Stimulated activated CD8-positive, alpha-beta memory T cell treated with anti-CD3 and anti-CD28 coated beads, Interleukin-15, amount 100 ng/mL, for 1 hour (primary cell): ENCODE measurements around the gene SLC41A3.
"Not testable (repeated sequence)": the region's sequence is repeated elsewhere in the genome, so short reads cannot be mapped to it uniquely, and the experiment has no call there.

Experiments used
- DNase-seq: peaks from one replicate; pipeline ENCODE4 v3.0.0-alpha.2; 2020; ENCODE audit warnings: low read depth

Gene SLC41A3

GRCh38 chr3:126053513-126053912 lies 30.4 kb downstream of the SLC41A3 start:
- no peak for DNase-seq

- no peak for DNase-seq
Measured at GRCh38 chr3:126052196-126053058, 31.5 kb downstream of the SLC41A3 start.

DNA sequence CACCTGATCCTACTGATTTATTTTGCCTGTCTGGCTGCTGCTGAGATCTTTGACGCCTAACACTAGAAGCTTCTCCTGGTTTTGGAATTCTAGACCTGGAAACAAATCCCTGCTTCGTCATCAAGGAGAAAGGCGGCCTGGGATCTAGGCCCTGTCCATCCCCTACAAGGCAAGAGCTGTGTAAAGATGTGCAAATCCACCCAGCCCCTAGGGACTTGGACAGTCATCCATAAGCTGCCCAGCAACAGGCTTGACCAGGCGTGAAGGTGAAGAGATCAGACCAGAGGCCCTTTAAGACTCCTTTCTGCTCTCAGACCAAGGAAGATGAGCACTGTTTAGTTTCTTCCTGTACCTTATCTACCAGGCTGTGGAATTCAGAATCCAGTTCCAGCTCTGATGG lies 32.2 kb downstream of the SLC41A3 start:
- DNase-seq, result no peak

- no peak for DNase-seq
Measured at GRCh38 chr3:126051234-126051633, 32.7 kb downstream of the SLC41A3 start.

DNA sequence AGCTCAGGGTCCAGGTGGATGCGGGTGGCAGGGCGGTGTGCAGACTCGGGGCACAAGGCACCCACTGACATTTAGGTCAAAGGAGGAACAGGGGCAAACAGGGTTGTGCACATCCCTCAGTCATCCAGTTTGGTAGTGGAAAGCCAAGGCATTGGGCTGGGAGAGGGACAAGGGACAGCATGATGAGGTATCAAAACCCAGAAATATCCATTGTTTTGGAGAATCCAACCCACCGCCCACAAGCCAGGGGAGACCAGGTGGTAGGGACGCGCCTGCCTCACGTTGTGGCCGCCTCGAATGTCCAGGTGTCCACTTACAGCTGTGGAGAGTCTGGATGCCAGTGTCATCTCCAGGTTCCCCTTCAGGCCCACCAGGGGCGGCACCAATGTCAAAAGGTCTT lies 33.3 kb downstream of the SLC41A3 start:
- no peak for DNase-seq

- DNase-seq, result no peak
Measured at GRCh38 chr3:126050050-126050392, 33.9 kb downstream of the SLC41A3 start.

DNA sequence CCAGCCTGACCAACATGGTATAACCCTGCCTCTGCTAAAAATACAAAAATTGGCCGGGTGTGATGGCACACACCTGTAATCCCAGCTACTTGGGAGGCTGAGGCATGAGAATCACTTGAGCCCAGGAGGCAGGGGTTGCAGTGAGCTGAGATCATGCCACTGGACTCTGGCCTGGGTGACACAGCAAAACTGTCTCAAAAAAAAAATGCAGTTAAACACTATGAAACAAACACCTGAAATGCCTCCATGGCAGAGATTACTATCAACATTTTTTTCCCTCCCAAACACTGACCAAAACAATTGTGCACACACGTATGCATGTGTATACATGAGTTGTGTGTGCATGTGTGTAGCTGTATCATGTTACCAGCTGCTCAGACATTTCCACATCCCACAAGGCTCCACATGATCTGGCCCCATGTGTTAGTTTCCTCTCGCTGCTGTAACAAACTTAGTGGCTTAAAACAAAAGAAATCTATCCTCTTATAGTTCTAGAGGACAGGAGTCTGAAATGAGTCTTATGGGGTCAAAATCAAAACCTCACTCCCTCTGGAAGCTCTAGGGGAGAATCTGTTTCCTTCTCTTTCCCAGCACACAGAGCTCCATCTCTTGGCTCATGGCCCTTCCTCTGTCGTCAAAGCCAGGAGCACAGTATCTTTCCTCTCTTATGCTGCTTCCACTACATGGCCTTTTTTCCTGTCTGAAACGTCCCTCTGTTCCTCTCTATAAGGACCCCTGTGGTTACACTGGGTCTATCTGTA lies 34.5 kb downstream of the SLC41A3 start:
- no peak for DNase-seq

DNA sequence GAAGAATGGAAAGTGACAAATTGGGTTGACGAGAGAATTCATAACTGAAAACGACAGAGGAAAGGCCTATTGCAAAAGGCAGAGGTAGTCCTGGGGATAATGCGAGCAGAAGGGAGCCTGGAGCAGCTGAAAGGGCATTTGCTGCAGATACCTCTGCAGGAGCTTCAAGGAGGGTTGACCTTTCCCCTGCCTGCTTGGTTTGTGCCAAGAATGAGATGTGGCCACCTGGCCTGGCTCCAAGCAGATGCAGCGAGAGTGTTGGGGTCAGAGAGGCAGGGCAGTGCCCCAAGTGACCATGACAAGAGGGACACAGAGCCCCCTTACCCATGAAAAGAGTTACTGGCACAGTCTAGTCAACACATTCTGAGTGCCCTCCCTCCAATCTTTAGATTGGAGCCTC lies 43.5 kb downstream of the SLC41A3 start:
- DNase-seq, result no peak

DNA sequence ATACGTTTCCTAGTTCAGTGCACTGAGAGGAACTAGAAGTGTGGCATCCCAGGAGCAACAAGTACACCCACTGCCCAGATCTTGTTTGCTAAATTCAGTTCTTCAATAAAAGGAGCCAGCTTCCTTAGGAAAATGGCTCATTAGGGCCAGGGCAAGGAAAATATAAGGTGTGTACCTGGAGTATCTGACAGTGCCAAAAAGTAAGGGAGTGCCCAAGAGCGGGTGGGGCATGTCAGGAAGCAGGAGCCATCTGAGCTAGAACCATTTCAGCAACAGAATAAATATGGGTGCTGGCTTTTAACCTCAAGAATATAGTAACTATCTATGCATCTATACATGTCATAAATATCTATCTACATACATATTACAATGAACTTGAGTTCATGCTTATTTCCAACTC lies 44.1 kb downstream of the SLC41A3 start:
- DNase-seq, result no peak

DNA sequence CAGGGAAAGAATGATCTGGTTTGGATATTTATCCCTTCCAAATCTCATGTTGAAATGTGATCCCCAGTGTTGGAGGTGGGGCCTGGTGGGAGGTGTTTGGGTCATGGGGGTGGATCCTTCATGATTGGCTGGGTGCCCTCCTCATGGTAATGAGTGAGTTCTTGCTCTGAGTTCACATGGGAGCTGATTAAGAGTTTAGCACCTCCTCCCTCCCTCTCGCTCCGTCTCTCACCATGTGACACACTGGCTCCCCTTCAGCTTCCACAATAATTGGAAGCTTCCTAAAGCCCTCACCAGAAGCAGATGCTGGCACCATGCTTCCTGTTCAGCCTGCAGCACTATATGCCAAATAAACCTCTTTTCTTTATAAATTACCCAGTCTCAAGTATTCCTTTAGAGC lies 45.1 kb downstream of the SLC41A3 start:
- DNase-seq, result not testable (repeated sequence)

DNA sequence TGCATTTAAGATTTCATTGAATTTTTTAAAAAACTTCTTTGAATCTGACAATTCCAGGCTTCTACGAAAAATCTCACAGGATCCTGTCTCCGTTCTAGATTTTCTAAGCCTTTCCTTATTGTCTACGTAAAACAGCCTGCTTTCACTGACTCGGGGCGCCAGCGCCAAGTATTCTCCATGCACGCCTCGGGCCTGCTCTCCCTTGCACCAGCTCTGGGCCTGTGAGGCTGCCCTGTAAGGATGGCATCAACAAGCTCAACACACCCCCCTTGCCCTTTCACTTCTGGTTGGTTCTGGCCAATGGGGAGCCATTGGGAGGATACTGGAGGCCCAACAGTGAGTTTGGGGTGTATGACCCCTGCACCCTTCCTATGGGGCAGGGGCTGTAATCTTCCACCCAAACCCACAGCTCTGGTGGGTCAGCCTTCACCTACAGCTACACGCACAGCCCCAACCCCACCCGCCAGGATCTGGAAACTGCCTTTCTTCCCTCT lies 47.8 kb downstream of the SLC41A3 start:
- DNase-seq, result no peak

- no peak for DNase-seq
Measured at GRCh38 chr3:126035362-126036050, 48.4 kb downstream of the SLC41A3 start.

GRCh38 chr3:126034481-126035361 lies 49.2 kb downstream of the SLC41A3 start:
- no peak for DNase-seq

DNA sequence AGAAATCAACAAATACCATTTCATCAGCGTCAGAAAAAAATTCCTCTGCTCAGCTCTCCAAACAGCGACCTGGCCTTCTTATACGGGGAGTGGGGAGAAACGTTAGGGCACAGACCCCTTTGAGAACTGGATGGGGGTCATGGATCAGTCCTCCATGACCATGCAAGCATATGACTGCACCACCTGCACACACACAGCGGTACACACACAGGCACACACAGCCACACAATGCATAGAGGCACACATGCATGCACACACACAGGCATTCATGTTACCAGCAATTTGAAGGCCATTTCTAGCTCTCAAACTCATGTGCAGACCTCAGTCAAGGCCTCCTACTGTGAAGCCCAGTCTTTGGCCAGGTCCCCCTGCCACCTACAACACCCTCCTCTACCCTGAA lies 50.2 kb downstream of the SLC41A3 start:
- DNase-seq, result no peak

DNA sequence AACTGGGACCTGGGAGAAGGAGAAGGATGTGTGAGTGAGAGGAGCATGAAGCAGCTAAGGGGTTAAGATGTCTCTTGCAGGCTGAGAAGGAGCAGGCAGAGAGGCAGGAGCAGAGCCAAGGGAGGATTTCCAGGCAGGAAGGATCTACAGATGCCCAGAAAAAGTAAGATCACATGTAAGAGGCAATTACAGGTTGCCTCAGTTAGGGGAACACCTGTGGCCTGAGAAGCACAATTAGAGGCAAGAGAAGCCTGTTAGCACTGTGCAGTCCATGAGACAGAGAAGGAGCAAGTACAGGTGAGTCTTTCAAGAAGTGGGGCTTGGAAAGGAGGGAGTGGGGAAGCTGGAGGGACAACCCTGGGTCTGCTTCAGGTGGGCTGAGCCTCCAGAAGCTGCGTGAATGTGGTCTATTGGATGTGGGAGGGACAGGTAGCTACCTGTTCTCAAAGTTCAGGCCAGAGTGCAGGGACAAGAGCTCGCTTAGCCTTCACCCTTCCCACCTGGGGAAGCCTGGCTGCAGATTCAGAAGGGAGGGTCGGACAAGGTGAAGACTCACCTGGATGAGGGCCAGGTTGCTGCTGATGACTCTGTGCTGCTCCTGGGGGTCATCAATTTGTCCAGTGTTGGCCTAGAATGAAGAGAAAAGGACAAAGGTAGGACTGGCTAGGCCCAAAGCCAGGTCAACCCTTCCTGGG lies 50.7 kb downstream of the SLC41A3 start:
- no peak for DNase-seq

DNA sequence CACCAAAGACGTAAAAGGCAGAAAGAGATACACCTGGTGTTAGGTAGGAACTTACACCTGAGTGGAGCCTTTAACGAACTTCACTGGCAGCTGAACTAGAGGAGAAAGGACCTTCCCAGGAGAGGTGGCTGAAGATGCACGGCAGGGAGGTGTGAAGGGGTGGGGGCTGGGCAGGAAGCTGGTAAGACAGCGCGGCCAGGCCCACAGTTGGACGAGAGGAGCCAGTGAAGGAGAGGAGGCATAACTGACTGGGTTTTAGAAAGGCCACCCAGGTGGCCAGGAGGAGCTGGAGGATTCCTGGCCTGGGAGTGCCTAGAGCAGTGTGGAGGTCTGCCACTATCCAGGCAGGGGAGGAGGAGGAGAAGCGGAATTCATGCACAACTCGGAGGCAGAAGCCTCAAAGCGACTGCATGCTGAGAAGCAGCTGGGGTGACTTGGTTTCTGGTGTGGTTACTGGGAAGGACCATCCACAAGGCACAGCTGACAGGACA lies 51.9 kb downstream of the SLC41A3 start:
- no peak for DNase-seq

GRCh38 chr3:126030455-126030854 lies 53.5 kb downstream of the SLC41A3 start:
- no peak for DNase-seq

DNA sequence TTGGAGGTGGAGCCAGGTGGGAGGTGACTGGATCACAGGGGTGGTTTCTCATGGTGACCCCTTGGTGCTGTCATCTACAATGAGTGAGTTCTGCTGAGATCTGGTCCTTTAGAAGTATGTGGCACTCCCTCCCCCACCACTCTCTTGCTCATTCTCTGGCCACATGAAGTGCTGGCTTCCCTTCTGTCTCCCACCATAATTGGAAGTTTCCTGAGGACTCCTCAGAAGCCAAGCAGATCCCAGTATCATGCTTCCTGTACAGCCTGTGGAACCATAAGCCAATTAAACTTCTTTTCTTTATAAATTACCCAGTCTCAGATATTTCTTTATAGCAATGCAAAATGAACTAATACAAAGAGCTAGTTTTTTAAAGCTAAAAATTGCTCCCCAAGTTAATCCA lies 54.7 kb downstream of the SLC41A3 start:
- no peak for DNase-seq

DNA sequence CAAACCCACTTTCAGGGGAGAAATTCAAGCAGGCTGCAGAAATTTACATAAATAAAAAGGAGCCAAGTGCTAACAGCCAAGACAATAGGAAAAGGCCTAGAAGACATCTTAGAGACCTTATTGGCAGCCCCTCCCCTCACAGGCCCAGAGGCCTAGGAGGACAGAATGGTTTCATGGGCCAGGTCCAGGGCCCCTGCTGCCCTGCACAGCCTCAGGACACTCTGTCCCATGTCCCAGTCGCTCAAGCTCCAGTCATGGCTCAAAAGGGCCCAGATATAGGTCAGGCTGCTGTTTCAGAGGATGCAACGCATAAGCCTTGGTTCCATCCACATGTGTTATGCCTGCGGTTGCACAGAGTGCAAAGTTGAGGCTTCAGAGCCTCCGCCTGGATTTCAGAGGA lies 55.8 kb downstream of the SLC41A3 start:
- DNase-seq, result no peak

DNA sequence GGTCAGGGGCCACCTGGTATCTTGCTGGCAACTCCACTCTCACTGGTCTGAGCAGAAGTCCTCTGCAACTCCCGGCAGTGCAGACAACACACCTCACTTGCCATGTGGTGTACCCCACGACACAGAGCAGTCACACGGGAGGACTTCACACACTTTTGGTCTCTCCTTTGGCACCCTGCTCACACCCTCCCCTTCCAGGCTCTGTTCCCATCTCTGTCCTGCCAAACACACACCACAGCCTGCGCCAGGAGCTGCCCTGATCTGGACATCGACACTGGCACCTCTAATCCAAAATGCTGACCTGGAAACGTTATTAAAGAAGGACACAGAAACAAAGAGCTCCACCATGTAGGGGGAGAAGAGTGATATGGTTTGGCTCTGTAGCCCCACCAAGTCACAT lies 57.2 kb downstream of the SLC41A3 start:
- DNase-seq, result no peak

DNA sequence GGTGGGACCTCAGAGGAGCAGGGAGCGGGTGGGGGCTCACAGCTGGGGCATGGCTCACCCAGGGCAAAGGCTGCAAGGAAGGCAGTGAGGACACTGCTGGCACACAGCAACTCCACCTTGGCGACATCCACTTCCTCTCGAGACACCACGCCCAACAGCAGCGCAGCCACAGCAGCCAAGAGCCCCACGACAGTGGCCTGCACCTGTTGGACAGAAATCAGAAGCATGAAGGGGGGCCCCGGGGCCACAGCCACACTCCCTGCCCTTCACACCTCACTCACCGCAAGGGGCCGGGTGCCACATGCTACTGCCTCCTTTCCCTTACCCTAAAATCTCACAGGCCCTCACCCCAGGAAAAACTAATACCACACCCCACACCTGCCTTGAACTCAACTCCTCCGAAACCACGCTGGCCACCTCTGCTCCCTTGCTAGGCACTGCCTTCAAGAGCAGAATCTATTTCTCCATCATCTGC lies 57.6 kb downstream of the SLC41A3 start:
- no peak for DNase-seq
